Hepatocyte (in vitro differentiated cells): ENCODE results near the gene CNTNAP2. TPM values are rescaled to one million over a fixed set of nuclear protein-coding genes. Genes with fewer than 3 reads are reported as not detected.

Source experiments
- DNase-seq: peaks from one replicate; pipeline ENCODE4 v3.0.0-alpha.2; 2016; ENCODE audit warnings: low spot score
- H2AFZ ChIP-seq: fragments of 200-600 bp; sonication (generic); 2 replicates; pipeline ENCODE4 v1.6.0; 2016; ENCODE audit warnings: antibody characterized with exemption, mild to moderate bottlenecking
- H3K27ac ChIP-seq: fragments of 200-600 bp; sonication (generic); 2 replicates; pipeline ENCODE4 v1.5.1; 2016; ENCODE audit warnings: mild to moderate bottlenecking
- H3K27me3 ChIP-seq: fragments of 200-600 bp; sonication (generic); 2 replicates; pipeline ENCODE4 v1.6.1; 2016
- H3K36me3 ChIP-seq: fragments of 200-600 bp; sonication (generic); replicated peaks from 2 replicates; pipeline ENCODE4 v1.5.1; 2016; ENCODE audit warnings: low read depth; ENCODE audit not compliant: insufficient read depth
- H3K4me1 ChIP-seq: fragments of 200-600 bp; sonication (generic); 2 replicates; pipeline ENCODE4 v1.5.1; 2016; ENCODE audit warnings: mild to moderate bottlenecking, moderate library complexity; ENCODE audit not compliant: insufficient read depth
- H3K4me2 ChIP-seq: fragments of 200-600 bp; sonication (generic); 2 replicates; pipeline ENCODE4 v1.6.0; 2016
- H3K4me3 ChIP-seq: fragments of 200-600 bp; sonication (generic); 2 replicates; pipeline ENCODE4 v1.5.1; 2016; ENCODE audit warnings: mild to moderate bottlenecking
- H3K79me2 ChIP-seq: fragments of 200-600 bp; sonication (generic); 2 replicates; pipeline ENCODE4 v1.6.0; 2017; ENCODE audit warnings: mild to moderate bottlenecking
- H3K9me2 ChIP-seq: fragments of 200-600 bp; sonication (generic); replicated peaks from 2 replicates; pipeline ENCODE4 v1.6.0; 2017; ENCODE audit warnings: mild to moderate bottlenecking; ENCODE audit not compliant: insufficient read depth
- H3K9me3 ChIP-seq: fragments of 200-600 bp; sonication (generic); 2 replicates; pipeline ENCODE4 v1.5.1; 2016; ENCODE audit warnings: low read depth, mild to moderate bottlenecking
- H4K20me1 ChIP-seq: fragments of 200-600 bp; sonication (generic); 2 replicates; pipeline ENCODE4 v1.6.0; 2016; ENCODE audit warnings: mild to moderate bottlenecking; ENCODE audit not compliant: insufficient read depth, poor library complexity, severe bottlenecking
- CTCF ChIP-seq: fragments of 200-600 bp; sonication (generic); IDR thresholded peaks from 2 replicates; pipeline ENCODE4 v1.5.1; 2016; ENCODE audit warnings: antibody characterized with exemption, mild to moderate bottlenecking; ENCODE audit not compliant: poor library complexity
- EZH2 ChIP-seq: fragments of 200-600 bp; sonication (generic); IDR thresholded peaks from 2 replicates; pipeline ENCODE4 v1.6.1; 2016; ENCODE audit warnings: antibody characterized with exemption, mild to moderate bottlenecking, borderline replicate concordance
- EZH2phosphoT487 ChIP-seq: fragments of 200-600 bp; sonication (generic); IDR thresholded peaks from one replicate; pipeline ENCODE4 v1.6.1; 2018; ENCODE audit warnings: antibody characterized with exemption, mild to moderate bottlenecking, low read depth, moderate library complexity; ENCODE audit not compliant: unreplicated experiment, severe bottlenecking
- WGBS: methylation state at CpG from one replicate; pipeline ENCODE4 v1.1.6; 2016; ENCODE audit warnings: low lambda C conversion rate; ENCODE audit errors: missing lambda C conversion rate; 5-methylcytosine and 5-hydroxymethylcytosine counted together
- polyA plus RNA-seq: library from polyadenylated mRNA; unstranded; fragments of >200 nt; fragmentation: Nextera tagmentation; extraction: Ambion mirVana; gene quantifications from 2 replicates; pipeline ENCODE4 v1.2.1, GENCODE V29; 2016
- total RNA-seq: library from RNA; depleted of rRNA; stranded (reverse); fragments of >200 nt; gene quantifications from 2 replicates; pipeline ENCODE4 v1.2.3, GENCODE V29; 2014

The CNTNAP2 gene
- total and polyA plus RNA-seq, 2 experiments from 2014 or later = 7.5 to 14.7 TPM

- no peaks in the 10 kb centered on the region for H4K20me1 ChIP-seq
- no peak overlapping the region for H3K4me3 ChIP-seq
- WGBS = 96% methylated on average over 4 of the region's 4 CpGs
- no peaks in the 10 kb centered on the region for H3K9me3 ChIP-seq
- no peaks in the 10 kb centered on the region for H3K4me1 ChIP-seq
- no peak for DNase-seq
- no peak overlapping the region for H2AFZ ChIP-seq
- TF ChIP-seq CTCF = no peak
- H3K36me3 ChIP-seq = no peaks in the 10 kb centered on the region
- no peak overlapping the region for H3K27ac ChIP-seq
- no peak overlapping the region for H3K4me2 ChIP-seq
- H3K79me2 ChIP-seq = no peaks in the 10 kb centered on the region
- no peaks in the 10 kb centered on the region for H3K27me3 ChIP-seq
- no peaks in the 10 kb centered on the region for H3K9me2 ChIP-seq
Observed at GRCh38 chr7:147363101-147363500, 1246.5 kb downstream of the CNTNAP2 start.

- no peaks in the 10 kb centered on the region for H3K9me3 ChIP-seq
- H3K27ac ChIP-seq = no peak overlapping the region
- no peaks in the 10 kb centered on the region for H3K9me2 ChIP-seq
- no peaks in the 10 kb centered on the region for H3K27me3 ChIP-seq
- no peak overlapping the region for H3K4me3 ChIP-seq
- no peaks in the 10 kb centered on the region for H4K20me1 ChIP-seq
- no peak overlapping the region for H2AFZ ChIP-seq
- H3K79me2 ChIP-seq = no peaks in the 10 kb centered on the region
- no peak for DNase-seq
- no peaks in the 10 kb centered on the region for H3K4me1 ChIP-seq
- no peaks in the 10 kb centered on the region for H3K36me3 ChIP-seq
- no peak overlapping the region for H3K4me2 ChIP-seq
- TF ChIP-seq EZH2 = no peak
- 83% methylated on average over 5 of the region's 5 CpGs for WGBS
Observed at GRCh38 chr7:147376192-147376591, 1259.6 kb downstream of the CNTNAP2 start.

- Histone ChIP-seq H3K9me3 (no peaks in the 10 kb centered on the region), H3K36me3 (no peaks in the 10 kb centered on the region), H3K9me2 (no peaks in the 10 kb centered on the region), H3K27me3 (no peaks in the 10 kb centered on the region), H3K79me2 (no peaks in the 10 kb centered on the region), H3K4me2 (no peak overlapping the region), H3K27ac (no peak overlapping the region), H4K20me1 (no peaks in the 10 kb centered on the region), H2AFZ (no peak overlapping the region), H3K4me3 (no peak overlapping the region), H3K4me1 (no peaks in the 10 kb centered on the region)
- DNase-seq = no peak
- TF ChIP-seq EZH2 = no peak
- TF ChIP-seq EZH2phosphoT487 = no peak
- no peak for TF ChIP-seq CTCF
- WGBS = 84% methylated on average over 5 of the region's 5 CpGs
Observed at GRCh38 chr7:147380926-147381325, 1264.3 kb downstream of the CNTNAP2 start.

- no peaks in the 10 kb centered on the region for H3K36me3 ChIP-seq
- no peaks in the 10 kb centered on the region for H3K9me3 ChIP-seq
- H4K20me1 ChIP-seq = no peaks in the 10 kb centered on the region
- H3K27me3 ChIP-seq = no peaks in the 10 kb centered on the region
- H2AFZ ChIP-seq = no peak overlapping the region
- no peaks in the 10 kb centered on the region for H3K79me2 ChIP-seq
- no peaks in the 10 kb centered on the region for H3K4me1 ChIP-seq
- H3K4me2 ChIP-seq = no peak overlapping the region
- no peak overlapping the region for H3K4me3 ChIP-seq
- no peak overlapping the region for H3K27ac ChIP-seq
- no peak for TF ChIP-seq EZH2phosphoT487
- TF ChIP-seq EZH2 = no peak
- TF ChIP-seq CTCF = no peak
- DNase-seq = no peak
- no peaks in the 10 kb centered on the region for H3K9me2 ChIP-seq
Observed at GRCh38 chr7:147394329-147394728, 1277.7 kb downstream of the CNTNAP2 start.
